Type B pancreatic cell (in vitro differentiated cells): ENCODE data around the gene EPHA8. TPM values are rescaled to one million over a fixed set of nuclear protein-coding genes. Genes with fewer than 3 reads are reported as not detected.

Experiments used
- DNase-seq: peaks from one replicate; pipeline ENCODE4 v3.0.0; 2021; ENCODE audit warnings: mixed read lengths; ENCODE audit not compliant: unreplicated experiment; ENCODE audit errors: extremely low spot score
- H3K27ac Mint-ChIP-seq: 2 replicates; pipeline ENCODE4 v1.8.0; 2021; ENCODE audit warnings: mild to moderate bottlenecking, mixed read lengths
- H3K27me3 Mint-ChIP-seq: 2 replicates; pipeline ENCODE4 v1.8.0; 2021; ENCODE audit warnings: mixed read lengths
- H3K36me3 Mint-ChIP-seq: 2 replicates; pipeline ENCODE4 v1.8.0; 2021; ENCODE audit warnings: mixed read lengths
- H3K4me1 Mint-ChIP-seq: one replicate; pipeline ENCODE4 v1.8.0; 2021; ENCODE audit warnings: mixed read lengths; ENCODE audit not compliant: unreplicated experiment
- H3K4me3 Mint-ChIP-seq: 2 replicates; pipeline ENCODE4 v1.8.0; 2021; ENCODE audit warnings: mild to moderate bottlenecking, mixed read lengths
- H3K9me3 Mint-ChIP-seq: 2 replicates; pipeline ENCODE4 v1.8.0; 2021; ENCODE audit warnings: mixed read lengths
- total RNA-seq: library from RNA; stranded (reverse); gene quantifications from 2 replicates; pipeline ENCODE4 v1.2.1, GENCODE V29; 2021; ENCODE audit warnings: low replicate concordance
- TF ChIP-seq, protein P1 (sequence below): fragments of 200-600 bp; sonication (generic); conservative IDR thresholded peaks from 2 replicates; pipeline ENCODE4 v1.5.0; 2021; ENCODE audit warnings: antibody characterized with exemption, mild to moderate bottlenecking

Gene EPHA8
- total RNA-seq, 1 donor from 2014 or later, result 0.46 TPM

GRCh38 chr1:22626237-22627157, 63.2 kb downstream of the EPHA8 start:
- TF ChIP-seq, protein P1, sequence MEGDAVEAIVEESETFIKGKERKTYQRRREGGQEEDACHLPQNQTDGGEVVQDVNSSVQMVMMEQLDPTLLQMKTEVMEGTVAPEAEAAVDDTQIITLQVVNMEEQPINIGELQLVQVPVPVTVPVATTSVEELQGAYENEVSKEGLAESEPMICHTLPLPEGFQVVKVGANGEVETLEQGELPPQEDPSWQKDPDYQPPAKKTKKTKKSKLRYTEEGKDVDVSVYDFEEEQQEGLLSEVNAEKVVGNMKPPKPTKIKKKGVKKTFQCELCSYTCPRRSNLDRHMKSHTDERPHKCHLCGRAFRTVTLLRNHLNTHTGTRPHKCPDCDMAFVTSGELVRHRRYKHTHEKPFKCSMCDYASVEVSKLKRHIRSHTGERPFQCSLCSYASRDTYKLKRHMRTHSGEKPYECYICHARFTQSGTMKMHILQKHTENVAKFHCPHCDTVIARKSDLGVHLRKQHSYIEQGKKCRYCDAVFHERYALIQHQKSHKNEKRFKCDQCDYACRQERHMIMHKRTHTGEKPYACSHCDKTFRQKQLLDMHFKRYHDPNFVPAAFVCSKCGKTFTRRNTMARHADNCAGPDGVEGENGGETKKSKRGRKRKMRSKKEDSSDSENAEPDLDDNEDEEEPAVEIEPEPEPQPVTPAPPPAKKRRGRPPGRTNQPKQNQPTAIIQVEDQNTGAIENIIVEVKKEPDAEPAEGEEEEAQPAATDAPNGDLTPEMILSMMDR, result no peak
- Mint-ChIP-seq H3K9me3 (no peaks in the 10 kb centered on the region), H3K4me1 (no peaks in the 10 kb centered on the region)

GRCh38 chr1:22627331-22627730, 64.0 kb downstream of the EPHA8 start:
- Mint-ChIP-seq H3K4me3 (no peak overlapping the region), H3K36me3 (no peaks in the 10 kb centered on the region), H3K27ac (no peak overlapping the region), H3K9me3 (no peaks in the 10 kb centered on the region), H3K27me3 (peaks cover 90% of the 10 kb centered on the region), H3K4me1 (no peaks in the 10 kb centered on the region)
- no peak for DNase-seq
- TF ChIP-seq, protein P1, result no peak

More at GRCh38 chr1:22626237-22627157, 63.2 kb downstream of the EPHA8 start:
- H3K36me3 Mint-ChIP-seq, result no peaks in the 10 kb centered on the region
- no peak overlapping the region for H3K4me3 Mint-ChIP-seq
- H3K27ac Mint-ChIP-seq, result no peak overlapping the region
- H3K27me3 Mint-ChIP-seq, result peaks cover 85% of the 10 kb centered on the region
- DNase-seq, result no peak

GRCh38 chr1:22628698-22629444, 65.6 kb downstream of the EPHA8 start:
- Mint-ChIP-seq H3K27me3 (peaks cover 87% of the 10 kb centered on the region), H3K4me3 (no peak overlapping the region), H3K9me3 (no peaks in the 10 kb centered on the region), H3K36me3 (no peaks in the 10 kb centered on the region), H3K27ac (no peak overlapping the region), H3K4me1 (no peaks in the 10 kb centered on the region)
- no peak for DNase-seq
- TF ChIP-seq, protein P1, result no peak

DNA sequence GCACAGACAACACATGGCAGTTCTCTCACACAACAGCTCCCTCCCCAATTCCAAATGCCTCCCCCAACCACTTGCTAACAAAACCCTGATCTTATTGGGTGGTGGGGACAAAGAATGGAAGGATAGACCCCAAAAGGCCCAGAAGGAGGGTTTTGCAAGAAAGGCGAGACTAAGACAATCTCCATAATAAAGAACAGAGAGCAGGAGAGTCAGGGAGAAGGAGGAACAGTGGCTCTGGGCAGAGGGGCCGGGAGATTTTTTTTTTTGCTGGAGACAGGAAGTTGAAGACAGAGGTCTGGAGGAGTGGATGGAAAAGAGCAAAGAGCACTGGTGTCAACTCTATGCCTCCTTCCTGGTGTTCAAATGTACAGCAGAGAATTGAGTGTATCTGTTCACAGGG, 66.6 kb downstream of the EPHA8 start:
- TF ChIP-seq, protein P1, result no peak
- DNase-seq, result no peak
- Mint-ChIP-seq H3K9me3 (no peaks in the 10 kb centered on the region), H3K36me3 (no peaks in the 10 kb centered on the region), H3K27me3 (peaks cover 79% of the 10 kb centered on the region), H3K4me3 (no peak overlapping the region), H3K4me1 (no peaks in the 10 kb centered on the region), H3K27ac (no peak overlapping the region)

- TF ChIP-seq, protein P1, result no peak
- no peak overlapping the region for H3K27ac Mint-ChIP-seq
Observed at GRCh38 chr1:22633697-22634463, 70.6 kb downstream of the EPHA8 start.

More at GRCh38 chr1:22633697-22634463, 70.6 kb downstream of the EPHA8 start:
- H3K4me1 Mint-ChIP-seq, result no peaks in the 10 kb centered on the region
- H3K27me3 Mint-ChIP-seq, result peaks cover 45% of the 10 kb centered on the region
- H3K4me3 Mint-ChIP-seq, result no peak overlapping the region
- H3K9me3 Mint-ChIP-seq, result no peaks in the 10 kb centered on the region
- no peaks in the 10 kb centered on the region for H3K36me3 Mint-ChIP-seq
- DNase-seq, result no peak
